Epidermal melanocyte (primary cell): ENCODE data around the gene FLVCR1.

Experiments used
- DNase-seq: peaks from one replicate; pipeline ENCODE4 v3.0.0; 2011; ENCODE audit warnings: low spot score; ENCODE audit not compliant: insufficient read length

FLVCR1 gene

GRCh38 chr1:212915245-212916091, 57.4 kb downstream of the FLVCR1 start:
- DNase-seq = no peak

DNA sequence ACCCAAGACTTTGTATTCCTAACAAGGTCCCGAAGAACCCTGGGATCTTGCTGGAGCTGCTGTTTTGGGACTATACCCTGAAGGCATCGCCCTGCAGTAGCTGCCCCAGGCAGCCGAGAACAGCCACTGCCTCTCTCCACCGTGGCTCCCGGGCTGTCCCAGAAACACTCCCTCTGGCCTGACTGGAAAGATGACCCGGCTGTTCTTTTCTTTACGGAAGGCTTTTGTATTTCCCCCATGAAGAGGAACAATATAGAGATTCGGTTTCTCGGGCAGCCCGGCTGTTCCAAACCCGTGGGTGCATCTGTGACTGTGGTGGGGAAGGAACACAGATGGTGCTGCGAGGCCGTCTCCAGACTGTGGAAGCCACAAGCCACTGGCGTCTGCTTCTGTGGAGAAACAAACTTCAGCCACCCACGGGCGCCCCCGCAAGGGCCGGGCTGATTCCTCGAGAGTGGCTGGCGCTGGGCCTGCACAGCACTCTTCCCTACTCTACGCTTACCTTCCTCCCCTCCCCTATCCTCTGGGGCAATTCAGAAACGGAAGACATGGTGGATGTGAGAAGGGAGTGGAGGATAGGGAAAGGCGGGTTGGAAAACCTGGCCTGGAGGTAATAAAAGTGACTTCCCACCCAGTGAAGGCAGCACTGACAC, 58.5 kb downstream of the FLVCR1 start:
- DNase-seq = no peak

DNA sequence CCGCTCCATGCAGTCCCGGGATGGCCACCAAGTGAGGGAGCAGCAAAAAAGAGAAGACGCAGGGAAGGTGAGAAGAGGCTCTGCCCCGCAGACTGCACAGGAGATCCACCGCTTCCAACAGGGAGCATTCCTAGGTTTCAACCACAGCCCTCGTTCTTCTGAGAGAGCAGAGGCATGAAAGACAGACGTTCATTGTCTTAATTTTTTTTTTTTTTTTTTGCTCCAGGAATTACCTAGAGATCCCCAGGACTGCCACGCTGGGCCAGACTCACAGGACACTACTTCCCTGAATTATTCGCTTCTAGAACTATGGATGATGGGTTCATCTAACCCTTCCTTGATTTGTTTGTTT, 59.0 kb downstream of the FLVCR1 start:
- DNase-seq = no peak

GRCh38 chr1:212917858-212918257, 59.8 kb downstream of the FLVCR1 start:
- no peak for DNase-seq

DNA sequence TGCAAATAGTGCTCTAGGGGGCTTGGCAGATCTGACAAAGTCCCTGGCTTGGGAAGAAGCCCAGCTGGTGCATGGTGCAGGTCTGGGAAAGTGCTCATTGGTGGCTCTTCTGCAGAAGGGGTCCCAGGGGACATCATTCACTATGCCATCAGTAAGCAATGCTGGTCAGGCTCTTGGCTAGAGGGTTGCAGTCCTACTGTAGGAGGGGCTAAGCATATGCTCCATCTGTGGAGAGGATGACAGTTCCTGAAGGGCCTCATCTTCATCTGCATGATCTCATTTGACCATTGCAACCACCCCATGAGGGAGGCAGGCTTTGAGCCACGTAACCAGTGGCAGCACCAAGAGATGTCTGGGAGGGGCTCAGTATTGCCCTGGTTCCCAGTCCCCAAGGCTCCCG, 60.7 kb downstream of the FLVCR1 start:
- DNase-seq = no peak

- DNase-seq = no peak
These were observed 62.2 kb downstream of the FLVCR1 start for GRCh38 chr1:212920246-212920645.

DNA sequence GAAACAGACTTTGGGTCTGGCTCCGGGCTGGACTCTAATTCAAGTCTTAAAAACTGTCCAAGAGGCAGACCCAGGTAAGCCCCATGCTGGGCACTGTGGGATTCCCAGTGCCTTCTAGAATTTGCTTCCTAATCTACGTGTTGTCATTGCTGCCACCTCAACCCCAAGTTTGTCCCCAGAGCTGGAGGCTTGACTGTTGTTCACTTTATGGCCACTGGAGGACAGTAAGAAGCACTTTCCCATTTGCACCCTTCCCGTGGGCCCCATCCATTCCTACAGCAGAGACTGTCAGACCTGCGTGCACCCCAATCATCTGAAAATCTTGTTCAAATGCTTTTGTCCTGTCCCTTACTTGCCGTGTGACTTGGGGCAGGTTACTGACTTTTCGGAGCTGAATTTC, 62.8 kb downstream of the FLVCR1 start:
- DNase-seq = no peak

DNA sequence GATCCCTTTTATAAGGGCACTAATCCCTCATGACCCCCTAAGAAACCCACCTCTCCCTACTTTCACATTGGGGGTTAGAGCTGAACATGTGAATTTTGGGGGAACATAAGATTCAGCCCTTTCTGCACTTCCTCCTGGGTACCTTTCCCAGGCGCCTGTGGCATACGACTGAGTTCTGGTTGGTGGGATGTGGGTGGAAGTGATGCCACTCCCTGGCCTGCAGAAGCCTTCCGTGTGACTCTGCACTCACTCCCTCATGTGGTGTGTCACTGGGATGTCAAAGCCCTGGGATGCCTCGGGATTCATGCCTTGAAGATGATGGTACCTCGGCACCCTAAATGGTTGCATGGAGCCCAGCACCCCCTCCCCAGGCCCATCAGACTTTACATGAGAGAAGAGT, 63.9 kb downstream of the FLVCR1 start:
- DNase-seq = no peak

GRCh38 chr1:212926372-212926771, 68.3 kb downstream of the FLVCR1 start:
- DNase-seq = no peak

DNA sequence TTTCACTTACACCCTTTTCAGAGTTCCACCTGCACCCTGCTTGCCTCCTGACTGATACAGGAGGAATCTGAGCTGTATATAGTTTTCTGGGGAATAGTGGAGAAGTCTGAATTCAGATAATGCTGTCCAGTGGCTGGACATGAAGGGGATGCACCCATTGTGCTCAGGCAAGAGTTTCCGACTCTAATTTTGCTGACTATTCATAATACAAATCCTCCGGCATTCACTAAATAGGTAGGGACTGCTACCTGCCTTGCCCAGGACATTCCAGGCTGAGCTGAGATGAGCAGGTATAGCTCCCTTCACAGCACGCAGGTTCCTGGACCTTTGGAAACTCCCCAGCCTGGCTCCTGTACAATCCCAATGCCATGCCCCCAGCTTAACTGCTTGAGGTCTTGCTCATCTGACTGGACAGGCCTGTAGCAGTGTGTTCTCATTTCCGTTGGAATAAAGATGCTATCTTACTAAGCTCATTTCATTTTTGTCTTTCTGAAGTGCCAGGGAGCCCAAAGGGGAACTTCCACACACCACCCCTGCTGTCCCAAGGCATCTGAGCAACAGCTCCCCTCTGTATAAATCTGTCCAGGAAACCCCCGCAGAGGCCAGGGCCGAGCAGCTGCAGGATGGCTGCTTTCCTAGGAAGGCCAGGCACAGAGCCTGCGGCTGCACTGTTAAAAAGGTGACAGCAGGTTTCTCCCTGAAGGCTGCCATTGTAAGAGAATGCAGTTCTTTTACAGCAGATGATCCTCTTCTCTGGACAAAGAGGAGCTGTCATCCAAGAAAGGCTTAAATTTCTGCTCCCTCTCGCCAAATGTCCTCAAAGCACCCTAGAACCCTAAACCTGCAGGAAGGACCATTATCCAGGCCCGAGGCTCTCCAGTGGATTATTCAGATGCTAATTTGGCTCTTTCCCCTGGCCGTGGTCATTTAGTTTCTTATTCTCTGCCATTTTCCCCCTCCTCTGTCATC, 70.5 kb downstream of the FLVCR1 start:
- no peak for DNase-seq

GRCh38 chr1:212930986-212931678, 73.1 kb downstream of the FLVCR1 start:
- DNase-seq = no peak

GRCh38 chr1:212933815-212934471, 75.9 kb downstream of the FLVCR1 start:
- no peak for DNase-seq

DNA sequence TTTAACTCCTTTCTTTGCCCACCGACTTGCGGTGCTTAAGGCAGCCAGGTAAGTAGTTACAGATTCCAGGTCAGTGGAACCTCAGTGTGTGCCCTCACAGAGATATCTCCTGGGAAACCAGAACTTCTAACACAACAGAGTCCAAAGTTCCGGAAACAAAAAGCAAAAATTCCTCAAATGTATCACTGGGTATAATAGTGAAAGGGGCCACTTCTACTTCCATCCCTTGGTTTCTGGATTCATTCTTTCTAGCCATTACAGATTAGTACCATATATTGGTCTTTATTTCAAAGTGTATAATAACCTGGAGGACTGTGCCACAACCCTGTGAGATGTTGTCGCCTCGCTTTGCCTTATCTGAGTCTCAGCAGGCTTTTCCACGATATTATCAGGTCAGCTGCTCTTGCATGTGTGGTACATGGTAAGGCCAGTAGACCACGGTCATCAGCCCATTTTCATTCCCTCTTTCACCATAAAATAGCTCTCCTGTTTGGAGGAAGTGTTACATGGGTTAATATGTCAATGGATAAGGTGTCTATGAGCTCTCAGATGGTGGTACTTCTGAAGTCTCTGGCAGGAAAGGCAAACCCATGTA, 77.4 kb downstream of the FLVCR1 start:
- no peak for DNase-seq

DNA sequence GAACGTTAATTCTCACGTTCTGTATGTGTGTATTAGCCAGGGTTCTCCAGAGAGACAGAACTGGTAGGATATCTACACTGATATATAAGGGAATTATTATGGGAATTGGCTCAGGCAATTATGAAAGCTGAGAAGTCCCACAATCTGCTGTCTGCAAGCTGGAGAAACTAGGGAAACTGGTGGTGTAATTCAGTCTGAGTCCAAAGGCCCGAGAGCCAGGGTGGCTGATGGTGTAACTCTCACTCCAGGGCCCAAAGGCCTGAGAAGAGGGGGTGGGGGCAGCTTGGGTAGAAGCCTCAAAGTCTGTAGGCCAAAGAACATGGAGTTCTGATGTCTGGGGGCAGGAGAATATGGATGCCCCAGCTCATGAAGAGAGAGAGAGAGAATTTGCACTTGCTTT, 79.0 kb downstream of the FLVCR1 start:
- no peak for DNase-seq

DNA sequence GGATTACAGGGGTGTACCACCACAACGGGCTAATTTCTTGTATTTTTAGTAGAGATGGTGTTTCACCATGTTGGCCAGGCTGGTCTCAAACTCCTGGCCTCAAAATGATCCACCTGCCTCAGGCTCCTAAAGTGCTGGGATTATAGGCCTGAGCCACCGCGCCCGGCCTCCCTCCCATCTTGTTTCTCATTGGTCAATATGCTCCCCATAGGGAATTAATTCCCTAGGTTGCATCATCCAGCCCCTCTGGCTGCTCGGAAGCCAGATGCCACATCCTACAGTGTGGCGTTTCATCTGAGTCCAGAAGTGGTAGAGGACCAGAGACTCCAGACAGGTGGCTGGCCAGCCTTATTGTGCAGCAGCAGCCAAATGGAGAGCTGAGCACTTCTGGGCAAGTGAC, 80.8 kb downstream of the FLVCR1 start:
- DNase-seq = no peak

DNA sequence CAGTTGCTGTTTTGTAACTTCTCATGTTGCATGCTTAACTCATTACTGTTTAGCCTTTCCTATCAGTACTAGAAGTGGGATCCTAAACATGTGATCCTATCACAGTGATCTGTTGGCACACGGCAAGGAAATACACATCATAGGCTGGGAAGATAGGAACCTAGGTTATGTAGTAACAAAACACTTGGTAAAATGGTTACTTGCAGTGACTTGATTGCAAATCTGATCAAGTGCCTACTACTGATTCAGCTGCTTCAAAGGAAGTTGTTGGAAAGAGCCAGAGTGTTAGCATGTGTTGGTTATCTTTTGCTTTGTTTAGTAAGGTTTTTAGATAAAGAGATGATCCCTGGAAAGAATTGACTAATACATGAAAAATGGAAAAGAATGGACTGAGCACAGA, 83.4 kb downstream of the FLVCR1 start:
- DNase-seq = no peak

DNA sequence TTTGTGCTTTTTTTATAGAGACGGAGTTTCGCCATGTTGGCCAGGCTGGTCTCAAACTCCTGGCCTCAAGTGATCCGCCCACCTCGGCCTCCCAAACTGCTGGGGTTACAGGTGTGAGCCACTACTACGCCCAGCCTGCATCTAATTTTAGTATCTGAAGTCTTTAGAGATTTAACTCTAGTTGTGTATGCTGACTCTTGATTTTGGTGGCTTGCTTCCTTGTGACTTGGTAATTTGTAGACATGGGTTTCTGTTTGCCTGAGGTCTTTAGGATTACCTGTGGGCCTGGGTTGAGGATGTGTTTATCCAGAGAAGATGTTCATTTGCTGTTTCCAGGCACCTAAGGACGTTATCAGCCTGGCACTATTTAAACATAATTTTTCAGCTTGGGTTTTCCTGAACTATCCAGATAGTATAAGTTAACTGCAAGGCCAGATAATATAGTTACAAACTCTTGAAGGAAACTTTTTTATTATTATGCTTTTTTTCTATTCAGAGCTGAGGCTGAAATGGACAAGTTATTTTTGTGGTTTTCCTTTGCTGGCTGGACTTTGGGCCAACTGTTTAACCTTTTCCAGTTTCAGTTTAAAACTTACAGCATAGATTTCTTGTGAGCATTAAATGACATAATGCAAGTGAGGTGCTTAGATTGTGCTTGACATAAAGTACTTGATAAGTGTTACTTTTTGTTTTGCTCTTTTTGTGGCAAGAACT, 84.8 kb downstream of the FLVCR1 start:
- DNase-seq = no peak

GRCh38 chr1:212943393-212943710, 85.3 kb downstream of the FLVCR1 start:
- DNase-seq = no peak

GRCh38 chr1:212944229-212944901, 86.3 kb downstream of the FLVCR1 start:
- no peak for DNase-seq
